Measurements from ENCODE around the gene LIPC. TPM values are rescaled to one million over a fixed set of nuclear protein-coding genes. Genes with fewer than 3 reads are reported as not detected.
A peak's percentile ranks its signal among the peaks of the same experiment; 100 is the strongest.

Gene LIPC
- total RNA-seq, 3 donors from 2014 or later (not counting 1 experiment from before 2014, with no cell fraction given): 5.3 to 7.1 (median 5.3) TPM

DNA sequence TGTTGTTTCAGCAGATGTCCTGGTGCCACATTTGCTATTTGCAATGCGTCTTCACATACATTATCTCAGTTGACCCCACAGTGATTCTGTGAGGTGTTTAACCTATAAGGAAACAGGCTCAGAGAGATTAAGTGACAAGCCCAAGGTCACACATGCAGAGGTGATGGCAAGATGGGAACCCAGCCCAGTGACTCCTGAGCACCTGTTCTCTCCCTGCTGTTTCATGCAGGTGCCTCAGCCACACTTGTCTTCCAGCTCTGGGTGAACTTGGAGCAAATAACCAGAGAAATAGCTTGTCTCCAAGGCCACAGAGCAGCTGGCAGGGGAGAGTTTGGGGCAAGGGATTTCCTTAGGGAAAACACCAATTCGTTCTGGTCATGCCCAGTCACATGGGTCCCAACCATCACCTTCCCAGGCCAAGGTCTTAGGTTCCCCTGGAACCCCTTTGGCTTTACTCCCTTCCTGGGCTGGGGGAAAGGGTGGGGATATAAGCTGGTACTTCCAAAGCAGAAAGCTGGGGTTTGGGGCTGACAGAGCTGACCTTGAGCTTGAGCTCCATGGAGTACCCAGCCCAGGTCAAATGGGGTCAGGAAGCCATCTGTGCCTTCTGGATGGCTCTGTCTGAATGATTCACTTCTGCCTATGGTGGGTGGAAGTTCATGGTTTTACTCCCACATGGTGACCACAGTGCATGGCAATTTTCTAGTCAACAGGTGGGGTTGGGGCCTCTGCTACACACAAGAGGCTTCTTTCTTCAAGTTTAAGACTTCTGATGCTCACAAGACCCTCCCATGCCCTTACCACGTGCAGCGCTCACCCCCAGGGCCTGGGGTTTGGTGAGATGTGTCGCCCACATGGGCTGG lies 22.4 kb downstream of the LIPC start:
- Histone ChIP-seq H3K27ac (ENCODE audit: low read length) (no peak overlapping the region), H3K4me1 (ENCODE audit: control insufficient read depth, insufficient read depth, low read length) (peaks cover 20% of the 10 kb centered on the region), H3K36me3 (ENCODE audit: control insufficient read depth, insufficient read depth, low read length) (no peaks in the 10 kb centered on the region), H3K4me3 (ENCODE audit: low read length) (no peak overlapping the region), H3K9me3 (ENCODE audit: control insufficient read depth, insufficient read depth, low read length) (no peaks in the 10 kb centered on the region), H3K27me3 (ENCODE audit: control insufficient read depth, insufficient read depth, low read length) (no peaks in the 10 kb centered on the region)
- no peak for ATAC-seq
- DNase-seq: no peak
- Mint-ChIP-seq H3K4me3 (no peak overlapping the region), H3K9me3 (no peaks in the 10 kb centered on the region), H3K4me1 (peaks cover 30 to 44% of the 10 kb centered on the region in 2 donors), H3K27me3 (ENCODE audit: low read depth in 2 of 2) (no peaks in the 10 kb centered on the region), H3K36me3 (no peaks in the 10 kb centered on the region), H3K27ac (no peak overlapping the region)
- intact Hi-C loops (cut with micrococcal nuclease): no loop called here
- 74% methylated on average over 5 of the region's 5 CpGs for WGBS (ENCODE audit: insufficient coverage)
- TF ChIP-seq, protein P1, sequence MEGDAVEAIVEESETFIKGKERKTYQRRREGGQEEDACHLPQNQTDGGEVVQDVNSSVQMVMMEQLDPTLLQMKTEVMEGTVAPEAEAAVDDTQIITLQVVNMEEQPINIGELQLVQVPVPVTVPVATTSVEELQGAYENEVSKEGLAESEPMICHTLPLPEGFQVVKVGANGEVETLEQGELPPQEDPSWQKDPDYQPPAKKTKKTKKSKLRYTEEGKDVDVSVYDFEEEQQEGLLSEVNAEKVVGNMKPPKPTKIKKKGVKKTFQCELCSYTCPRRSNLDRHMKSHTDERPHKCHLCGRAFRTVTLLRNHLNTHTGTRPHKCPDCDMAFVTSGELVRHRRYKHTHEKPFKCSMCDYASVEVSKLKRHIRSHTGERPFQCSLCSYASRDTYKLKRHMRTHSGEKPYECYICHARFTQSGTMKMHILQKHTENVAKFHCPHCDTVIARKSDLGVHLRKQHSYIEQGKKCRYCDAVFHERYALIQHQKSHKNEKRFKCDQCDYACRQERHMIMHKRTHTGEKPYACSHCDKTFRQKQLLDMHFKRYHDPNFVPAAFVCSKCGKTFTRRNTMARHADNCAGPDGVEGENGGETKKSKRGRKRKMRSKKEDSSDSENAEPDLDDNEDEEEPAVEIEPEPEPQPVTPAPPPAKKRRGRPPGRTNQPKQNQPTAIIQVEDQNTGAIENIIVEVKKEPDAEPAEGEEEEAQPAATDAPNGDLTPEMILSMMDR (IDR thresholded peaks at IDR 0.05): no peak

DNA sequence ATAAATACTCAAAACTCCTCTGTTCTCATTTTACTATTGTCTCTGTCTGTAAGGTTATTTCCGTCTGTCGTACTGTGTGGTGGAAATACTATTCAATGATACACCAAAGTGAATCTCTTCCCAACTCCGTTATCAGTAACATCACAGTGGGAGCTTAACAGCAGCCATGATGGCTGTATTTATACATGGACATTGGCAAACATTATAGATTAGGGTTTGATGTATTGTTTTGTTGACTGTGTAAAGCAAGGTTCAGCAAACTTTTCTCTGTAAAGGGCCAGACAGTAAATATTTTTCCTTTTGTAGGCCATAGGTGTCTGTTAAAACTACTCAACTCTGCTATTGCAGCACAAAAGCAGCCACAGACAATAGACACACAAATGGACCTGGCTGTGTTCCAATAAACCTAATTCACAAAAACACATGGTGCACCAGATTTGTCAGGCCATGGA lies 23.2 kb downstream of the LIPC start:
- TF ChIP-seq, protein P1 (IDR thresholded peaks at IDR 0.05): no peak
- H3K9me3 ChIP-seq (ENCODE audit: control insufficient read depth, insufficient read depth, low read length): no peaks in the 10 kb centered on the region
- Mint-ChIP-seq H3K4me1 (peaks cover 38 to 50% of the 10 kb centered on the region in 2 donors), H3K27me3 (ENCODE audit: low read depth in 2 of 2) (no peaks in the 10 kb centered on the region), H3K9me3 (no peaks in the 10 kb centered on the region), H3K4me3 (no peak overlapping the region), H3K27ac (no peak overlapping the region), H3K36me3 (no peaks in the 10 kb centered on the region)
- no peak for ATAC-seq
- no peaks in the 10 kb centered on the region for H3K36me3 ChIP-seq (ENCODE audit: control insufficient read depth, insufficient read depth, low read length)
- intact Hi-C loops (cut with micrococcal nuclease): no loop called here
- peaks cover 28% of the 10 kb centered on the region for H3K4me1 ChIP-seq (ENCODE audit: control insufficient read depth, insufficient read depth, low read length)
- no peaks in the 10 kb centered on the region for H3K27me3 ChIP-seq (ENCODE audit: control insufficient read depth, insufficient read depth, low read length)
- no peak for DNase-seq
- whole genome bisulfite sequencing (ENCODE audit: insufficient coverage): 83% methylated on average over 1 of the region's 3 CpGs
- no peak overlapping the region for H3K4me3 ChIP-seq (ENCODE audit: low read length)
- H3K27ac ChIP-seq (ENCODE audit: low read length): no peak overlapping the region

DNA sequence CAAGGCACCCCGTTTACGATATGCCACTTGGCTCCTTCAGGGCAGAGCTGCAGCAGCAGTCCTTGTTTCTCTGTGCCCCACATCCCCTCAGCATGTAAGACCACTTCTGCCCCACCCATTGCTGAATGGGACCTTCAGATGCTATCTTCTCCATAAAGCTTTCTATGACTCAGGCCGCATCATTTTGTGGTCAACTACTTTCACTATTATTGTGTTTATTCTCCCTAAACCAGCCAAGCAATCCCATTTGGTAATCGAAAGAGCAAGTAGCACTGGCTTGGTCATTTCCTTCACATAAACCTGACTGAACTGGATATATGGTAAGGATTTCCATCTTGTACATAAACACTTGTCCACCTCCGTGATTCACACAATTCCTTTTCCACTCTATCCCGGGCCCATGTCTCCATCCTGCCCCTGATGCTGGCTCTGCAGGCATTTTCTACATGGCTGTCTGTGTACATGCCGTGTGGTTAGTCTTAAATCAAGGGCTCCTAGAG lies 25.7 kb downstream of the LIPC start:
- Histone ChIP-seq H3K27me3 (ENCODE audit: control insufficient read depth, insufficient read depth, low read length) (no peaks in the 10 kb centered on the region), H3K4me3 (ENCODE audit: low read length) (no peak overlapping the region), H3K36me3 (ENCODE audit: control insufficient read depth, insufficient read depth, low read length) (no peaks in the 10 kb centered on the region), H3K4me1 (ENCODE audit: control insufficient read depth, insufficient read depth, low read length) (peaks cover 48% of the 10 kb centered on the region), H3K27ac (ENCODE audit: low read length) (no peak overlapping the region), H3K9me3 (ENCODE audit: control insufficient read depth, insufficient read depth, low read length) (peaks cover 3% of the 10 kb centered on the region)
- H3K36me3 Mint-ChIP-seq: no peaks in the 10 kb centered on the region
- intact Hi-C loops (cut with micrococcal nuclease): no loop called here
- DNase-seq (no peak), ATAC-seq (peak in 1 of 3 donors; percentile 43)
- WGBS (ENCODE audit: insufficient coverage): 68% methylated on average over 6 of the region's 7 CpGs
- peaks cover 61 to 75% of the 10 kb centered on the region in 2 donors for H3K4me1 Mint-ChIP-seq
- peaks cover 0 to 2% of the 10 kb centered on the region in 2 donors for H3K9me3 Mint-ChIP-seq
- H3K27me3 Mint-ChIP-seq (ENCODE audit: low read depth in 2 of 2): no peaks in the 10 kb centered on the region
- TF ChIP-seq, protein P1 (IDR thresholded peaks at IDR 0.05): no peak
- peak overlapping the region; percentile 31 to 51 for H3K27ac Mint-ChIP-seq
- H3K4me3 Mint-ChIP-seq: no peak overlapping the region
